ENCODE data around the gene MTTP. TPM values are rescaled to one million over a fixed set of nuclear protein-coding genes. Genes with fewer than 3 reads are reported as not detected.

MTTP gene
- total RNA-seq, 1 donor from 2014 or later: under 0.01 TPM

- DNase-seq (ENCODE audit: low read depth) (no peak), FAIRE-seq (no peak)
- Histone ChIP-seq H3K36me3 (ENCODE audit: control insufficient read depth, insufficient read depth, low read length) (no peaks in the 10 kb centered on the region), H3K4me3 (ENCODE audit: low read depth, low read length) (no peak overlapping the region), H3K27me3 (ENCODE audit: control insufficient read depth, insufficient read depth, low read length) (no peaks in the 10 kb centered on the region)
- TF ChIP-seq CTCF (IDR thresholded peaks at IDR 0.05; ENCODE audit: insufficient read depth, low read length, severe bottlenecking): no peak
Observed at GRCh38 chr4:99586322-99586721, 11.7 kb downstream of the MTTP start.

- FAIRE-seq (no peak), DNase-seq (ENCODE audit: low read depth) (no peak)
- no peak overlapping the region for H3K4me3 ChIP-seq (ENCODE audit: low read depth, low read length)
- no peaks in the 10 kb centered on the region for H3K36me3 ChIP-seq (ENCODE audit: control insufficient read depth, insufficient read depth, low read length)
- no peak for TF ChIP-seq CTCF (IDR thresholded peaks at IDR 0.05; ENCODE audit: insufficient read depth, low read length, severe bottlenecking)
- H3K27me3 ChIP-seq (ENCODE audit: control insufficient read depth, insufficient read depth, low read length): no peaks in the 10 kb centered on the region
Observed at GRCh38 chr4:99586797-99587196, 12.2 kb downstream of the MTTP start.

- DNase-seq (ENCODE audit: low read depth) (no peak), FAIRE-seq (no peak)
- no peaks in the 10 kb centered on the region for H3K27me3 ChIP-seq (ENCODE audit: control insufficient read depth, insufficient read depth, low read length)
- TF ChIP-seq CTCF (IDR thresholded peaks at IDR 0.05; ENCODE audit: insufficient read depth, low read length, severe bottlenecking): no peak
- H3K4me3 ChIP-seq (ENCODE audit: low read depth, low read length): no peak overlapping the region
- no peaks in the 10 kb centered on the region for H3K36me3 ChIP-seq (ENCODE audit: control insufficient read depth, insufficient read depth, low read length)
Observed at GRCh38 chr4:99587309-99587708, 12.7 kb downstream of the MTTP start.

GRCh38 chr4:99587803-99588202, 13.2 kb downstream of the MTTP start:
- FAIRE-seq (no peak), DNase-seq (ENCODE audit: low read depth) (peak; percentile 23)

GRCh38 chr4:99591757-99592156, 17.1 kb downstream of the MTTP start:
- no peak for FAIRE-seq
- H3K27me3 ChIP-seq (ENCODE audit: control insufficient read depth, insufficient read depth, low read length): no peaks in the 10 kb centered on the region

More at GRCh38 chr4:99587803-99588202, 13.2 kb downstream of the MTTP start:
- H3K4me3 ChIP-seq (ENCODE audit: low read depth, low read length): no peak overlapping the region
- H3K36me3 ChIP-seq (ENCODE audit: control insufficient read depth, insufficient read depth, low read length): no peaks in the 10 kb centered on the region
- H3K27me3 ChIP-seq (ENCODE audit: control insufficient read depth, insufficient read depth, low read length): no peaks in the 10 kb centered on the region
- TF ChIP-seq CTCF (IDR thresholded peaks at IDR 0.05; ENCODE audit: insufficient read depth, low read length, severe bottlenecking): no peak

More at GRCh38 chr4:99591757-99592156, 17.1 kb downstream of the MTTP start:
- peak; percentile 82 for DNase-seq (ENCODE audit: low read depth)
- TF ChIP-seq CTCF (IDR thresholded peaks at IDR 0.05; ENCODE audit: insufficient read depth, low read length, severe bottlenecking): no peak
- no peaks in the 10 kb centered on the region for H3K36me3 ChIP-seq (ENCODE audit: control insufficient read depth, insufficient read depth, low read length)
- H3K4me3 ChIP-seq (ENCODE audit: low read depth, low read length): no peak overlapping the region
